Psoas muscle (tissue), 8 donors: ENCODE results near the gene DELE1. TPM values are rescaled to one million over a fixed set of nuclear protein-coding genes. Genes with fewer than 3 reads are reported as not detected.

Source experiments
- ATAC-seq, 4 donors: fragments of 200-7000 bp; cut with Tn5 transposase; one replicate each; pipeline ENCODE4 v1.9.1; 2020; ENCODE audit warnings: moderate library complexity in 3 of 4, mild to moderate bottlenecking in 2 of 4
- DNase-seq, 2 donors: peaks; one replicate each; pipeline ENCODE4 v3.0.0-alpha.2; 2020
- H3K27ac ChIP-seq: fragments of 200-600 bp; one replicate; pipeline ENCODE4 v1.8.0; 2022
- H3K27me3 ChIP-seq, 3 donors: fragments of 200-600 bp in 1 of 3; one replicate each; pipeline versions ENCODE4 v1.6.1 to v1.8.0; 2013 to 2022; ENCODE audit warnings: low read length in 2 of 3, mild to moderate bottlenecking in 2 of 3, moderate library complexity in 1 of 3; ENCODE audit not compliant: insufficient read depth in 3 of 3
- H3K36me3 ChIP-seq, 2 donors: fragments of 200-600 bp in 1 of 2; one replicate each; pipeline versions ENCODE4 v1.6.1 to v1.8.0; 2013 to 2022; ENCODE audit warnings: low read depth in 1 of 2, mild to moderate bottlenecking in 1 of 2, moderate library complexity in 1 of 2; ENCODE audit not compliant: insufficient read depth in 1 of 2
- H3K4me1 ChIP-seq: fragments of 200-600 bp; one replicate; pipeline ENCODE4 v1.8.0; 2022
- H3K4me3 ChIP-seq: fragments of 200-600 bp; one replicate; pipeline ENCODE4 v1.8.0; 2022; ENCODE audit warnings: mild to moderate bottlenecking
- H3K9me3 ChIP-seq: fragments of 200-600 bp; one replicate; pipeline ENCODE4 v1.8.0; 2022
- WGBS, 3 donors: extraction: QIAGEN DNeasy Blood & Tissue Kit; methylation state at CpG; one replicate each; pipeline versions ENCODE4 v1.1.6 to v1.1.7; 2013; 5-methylcytosine and 5-hydroxymethylcytosine counted together
- intact Hi-C, 2 donors: fragments of 100-400 bp; cut with DNase I; formaldehyde crosslinking; loops; one replicate each; pipeline versions ENCODE4 v1.11.0 to v1.14.2; 2022
- polyA plus RNA-seq, 3 donors: library from polyadenylated mRNA; stranded (reverse); fragments of 200-250 nt; gene quantifications; one replicate each; pipeline ENCODE4 v1.2.3, GENCODE V29; 2013
- total RNA-seq, 4 donors: library from RNA; stranded (reverse); fragmentation: NEBNext Ultra II Directional in 2 of 4; extraction: Animal tissue kit (Norgen Biotek cat#: 25700) in 2 of 4; gene quantifications; one replicate each; pipeline versions ENCODE4 v1.2.1 to v1.2.4, GENCODE V29; 2021 to 2023
- TF ChIP-seq, protein P1 (sequence below): fragments of 200-600 bp; IDR thresholded peaks from one replicate; pipeline ENCODE4 v1.8.0; 2022; ENCODE audit warnings: antibody characterized with exemption
- donor health status: healthy with polysubstance abuse.
- donor health status: DM: no; HTN: no; CAD: no; lungs with moderate emphysema.
- donor health status: Bipolar disorder and iron deficiency.
- donor health status: healthy.
- donor health status: DM: yes; HTN: yes; CAD: no.
- donor health status: DM: no; HTN: no; CAD: no.
- donor health status: DM: no; HTN: no; CAD: no.
- donor health status: DM: yes; HTN: yes; CAD: no.

The DELE1 gene
- total and polyA plus RNA-seq, 7 donors, result 23.1 to 65.5 (median 40.5) TPM

DNA sequence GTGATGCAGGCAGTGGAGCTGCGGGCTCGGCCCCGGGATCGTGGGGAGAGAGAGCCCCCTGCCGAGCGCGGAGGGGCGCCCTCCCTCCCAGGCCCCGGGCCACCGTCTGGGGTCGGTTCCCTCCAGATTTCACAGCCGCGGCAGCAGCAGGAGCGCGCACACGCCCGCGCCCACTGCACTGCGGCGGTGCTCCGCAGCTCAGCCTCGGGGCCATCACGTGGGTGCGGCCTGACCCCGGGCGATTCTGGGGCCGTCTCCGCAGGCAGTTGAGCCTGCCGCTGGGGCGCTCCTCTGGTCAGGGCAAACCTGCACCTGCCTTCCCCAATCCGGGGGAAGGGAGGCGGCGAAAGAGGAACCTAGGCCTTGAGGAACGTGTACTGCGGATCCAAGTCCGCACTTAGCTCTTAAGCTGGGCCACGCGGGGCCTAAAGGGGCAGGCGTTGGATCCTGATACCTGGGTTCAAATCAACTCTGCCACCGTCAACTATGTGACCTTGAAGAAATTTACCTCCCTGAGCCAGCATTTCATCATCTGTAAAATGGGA, 9.4 kb upstream of the DELE1 start:
- DNase-seq, result peak; percentile 41 to 64
- 13 to 17% (median 15%) methylated on average over 39 to 40 of the region's 40 CpGs for WGBS, 3 donors
- peak; percentile 70 to 86 (median 79) for ATAC-seq

DNA sequence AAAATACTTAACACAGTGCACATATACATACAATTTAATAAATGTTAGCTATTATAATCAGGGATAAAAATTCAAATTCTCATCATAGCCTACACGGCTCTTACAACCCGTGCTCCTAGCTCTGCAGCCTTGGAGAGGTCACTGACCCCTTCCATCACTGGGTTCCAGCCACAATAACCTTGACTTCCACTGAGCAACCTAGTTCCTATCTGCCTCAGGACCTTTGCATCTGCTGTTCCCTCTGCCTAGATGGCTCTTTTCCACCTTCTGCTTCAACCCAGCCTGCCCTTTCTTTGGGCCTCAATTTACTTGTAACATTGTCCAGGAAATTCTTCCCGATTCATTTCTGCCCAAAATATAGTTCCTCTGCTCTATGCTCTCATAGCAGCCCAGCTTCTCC, 8.9 kb upstream of the DELE1 start:
- 93 to 98% (median 96%) methylated on average over 3 of the region's 3 CpGs for WGBS, 3 donors
- intact Hi-C loops, result no loop called here
- Histone ChIP-seq H3K27ac (no peak overlapping the region), H3K4me3 (no peak overlapping the region), H3K9me3 (no peaks in the 10 kb centered on the region), H3K4me1 (peaks cover 4% of the 10 kb centered on the region), H3K36me3 (no peaks in the 10 kb centered on the region), H3K27me3 (peaks cover 0 to 19% (median 0%) of the 10 kb centered on the region in 3 donors)
- DNase-seq, result no peak
- TF ChIP-seq, protein P1, sequence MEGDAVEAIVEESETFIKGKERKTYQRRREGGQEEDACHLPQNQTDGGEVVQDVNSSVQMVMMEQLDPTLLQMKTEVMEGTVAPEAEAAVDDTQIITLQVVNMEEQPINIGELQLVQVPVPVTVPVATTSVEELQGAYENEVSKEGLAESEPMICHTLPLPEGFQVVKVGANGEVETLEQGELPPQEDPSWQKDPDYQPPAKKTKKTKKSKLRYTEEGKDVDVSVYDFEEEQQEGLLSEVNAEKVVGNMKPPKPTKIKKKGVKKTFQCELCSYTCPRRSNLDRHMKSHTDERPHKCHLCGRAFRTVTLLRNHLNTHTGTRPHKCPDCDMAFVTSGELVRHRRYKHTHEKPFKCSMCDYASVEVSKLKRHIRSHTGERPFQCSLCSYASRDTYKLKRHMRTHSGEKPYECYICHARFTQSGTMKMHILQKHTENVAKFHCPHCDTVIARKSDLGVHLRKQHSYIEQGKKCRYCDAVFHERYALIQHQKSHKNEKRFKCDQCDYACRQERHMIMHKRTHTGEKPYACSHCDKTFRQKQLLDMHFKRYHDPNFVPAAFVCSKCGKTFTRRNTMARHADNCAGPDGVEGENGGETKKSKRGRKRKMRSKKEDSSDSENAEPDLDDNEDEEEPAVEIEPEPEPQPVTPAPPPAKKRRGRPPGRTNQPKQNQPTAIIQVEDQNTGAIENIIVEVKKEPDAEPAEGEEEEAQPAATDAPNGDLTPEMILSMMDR, result no peak
- ATAC-seq, result no peak

More for the DNA sequence above, 9.4 kb upstream of the DELE1 start:
- Histone ChIP-seq H3K4me1 (peaks cover 4% of the 10 kb centered on the region), H3K36me3 (no peaks in the 10 kb centered on the region), H3K27ac (no peak overlapping the region), H3K27me3 (peaks cover 0 to 19% (median 0%) of the 10 kb centered on the region in 3 donors), H3K9me3 (no peaks in the 10 kb centered on the region), H3K4me3 (peak overlapping the region; percentile 56)
- intact Hi-C loops, result no loop called here
- TF ChIP-seq, protein P1, result no peak

DNA sequence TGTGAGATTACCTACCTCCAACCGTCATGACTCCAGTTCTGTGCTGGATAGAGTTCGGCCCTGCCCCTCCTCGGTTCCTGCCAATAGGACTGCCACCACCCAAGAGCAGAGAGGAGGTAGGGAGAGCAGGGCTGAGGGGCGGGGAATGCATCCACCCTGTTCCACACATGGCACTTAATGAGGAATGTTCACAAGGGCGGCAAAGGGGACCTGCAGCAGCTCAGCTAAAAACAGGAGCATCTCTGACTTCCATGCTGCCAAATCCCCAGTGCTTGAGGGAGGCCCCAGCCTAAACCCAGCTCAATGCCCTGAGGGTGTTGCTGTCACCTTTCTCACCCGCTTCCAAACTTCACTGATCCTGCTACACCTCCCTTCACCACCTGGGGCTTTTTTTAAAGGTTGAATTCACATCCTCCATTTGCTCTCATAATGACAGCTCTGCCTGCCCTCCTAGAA, 7.8 kb upstream of the DELE1 start:
- intact Hi-C loops, result no loop called here

DNA sequence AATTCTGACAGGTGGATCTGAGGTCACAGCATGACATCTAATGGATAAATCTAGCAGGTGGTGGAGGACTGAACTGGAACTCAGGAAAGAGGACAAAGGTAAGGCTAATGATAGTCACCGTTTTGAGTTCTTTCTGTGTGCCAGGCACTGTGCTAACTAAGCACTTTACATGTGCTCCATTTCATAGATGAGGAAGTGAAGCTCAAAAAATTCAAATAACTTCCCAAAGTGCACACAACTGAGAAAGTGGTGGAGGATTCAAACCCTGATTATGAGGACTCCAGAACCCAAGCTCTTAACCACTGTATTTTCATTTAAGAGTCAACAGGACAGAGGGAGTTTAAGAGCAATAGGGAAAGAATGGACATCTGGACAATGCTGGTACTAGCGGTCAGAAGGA, 7.1 kb upstream of the DELE1 start:
- intact Hi-C loops, result no loop called here
- H3K4me1 ChIP-seq, result peaks cover 12% of the 10 kb centered on the region
- TF ChIP-seq, protein P1, result no peak
- H3K36me3 ChIP-seq, result no peaks in the 10 kb centered on the region
- H3K27me3 ChIP-seq, result peaks cover 0 to 19% (median 0%) of the 10 kb centered on the region in 3 donors
- DNase-seq (no peak), ATAC-seq (no peak)
- H3K27ac ChIP-seq, result no peak overlapping the region
- 59 to 64% (median 64%) methylated on average over 2 of the region's 2 CpGs for WGBS, 3 donors
- H3K4me3 ChIP-seq, result no peak overlapping the region
- H3K9me3 ChIP-seq, result no peaks in the 10 kb centered on the region

More for the DNA sequence above, 7.8 kb upstream of the DELE1 start:
- Histone ChIP-seq H3K4me1 (peaks cover 5% of the 10 kb centered on the region), H3K9me3 (no peaks in the 10 kb centered on the region), H3K36me3 (no peaks in the 10 kb centered on the region), H3K27me3 (peaks cover 0 to 19% (median 0%) of the 10 kb centered on the region in 3 donors), H3K4me3 (no peak overlapping the region), H3K27ac (no peak overlapping the region)
- TF ChIP-seq, protein P1, result no peak
- DNase-seq (no peak), ATAC-seq (no peak)
- WGBS, 3 donors, result 62 to 76% (median 70%) methylated on average over 6 of the region's 6 CpGs

DNA sequence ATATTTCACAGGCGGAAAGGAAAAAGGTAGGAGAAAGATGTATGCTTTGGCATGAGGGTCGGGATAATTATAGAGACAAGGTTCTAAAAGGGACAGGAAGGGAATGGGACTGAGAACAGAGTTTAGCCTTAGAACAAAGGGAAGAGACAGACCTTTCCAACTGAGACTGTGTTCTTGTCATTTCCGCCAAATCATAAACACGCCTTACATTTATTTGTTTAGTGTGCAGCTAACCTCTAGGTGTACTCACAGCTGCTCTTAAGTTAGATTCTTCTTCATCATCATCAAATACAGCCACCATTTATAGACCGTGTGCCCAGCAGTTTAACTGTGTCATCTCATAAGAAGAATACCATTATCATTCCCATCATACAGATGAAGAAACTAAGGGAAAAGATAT, 5.9 kb upstream of the DELE1 start:
- WGBS, 3 donors, result 83 to 90% (median 90%) methylated on average over 5 of the region's 5 CpGs
- Histone ChIP-seq H3K4me1 (peaks cover 12% of the 10 kb centered on the region), H3K36me3 (no peaks in the 10 kb centered on the region), H3K27ac (no peak overlapping the region), H3K27me3 (peaks cover 0 to 17% (median 0%) of the 10 kb centered on the region in 3 donors), H3K9me3 (no peaks in the 10 kb centered on the region), H3K4me3 (no peak overlapping the region)
- intact Hi-C loops, result no loop called here
- ATAC-seq (no peak), DNase-seq (no peak)
- TF ChIP-seq, protein P1, result no peak
